HG03280 (cell line): Measurements from ENCODE around the gene CPNE5.

Experiments
- ATAC-seq: cut with Tn5 transposase; IDR thresholded peaks from one replicate; pipeline ENCODE4 v1.9.1; 2021; ENCODE audit warnings: mild to moderate bottlenecking, moderate library complexity; ENCODE audit not compliant: unreplicated experiment

CPNE5 gene

DNA sequence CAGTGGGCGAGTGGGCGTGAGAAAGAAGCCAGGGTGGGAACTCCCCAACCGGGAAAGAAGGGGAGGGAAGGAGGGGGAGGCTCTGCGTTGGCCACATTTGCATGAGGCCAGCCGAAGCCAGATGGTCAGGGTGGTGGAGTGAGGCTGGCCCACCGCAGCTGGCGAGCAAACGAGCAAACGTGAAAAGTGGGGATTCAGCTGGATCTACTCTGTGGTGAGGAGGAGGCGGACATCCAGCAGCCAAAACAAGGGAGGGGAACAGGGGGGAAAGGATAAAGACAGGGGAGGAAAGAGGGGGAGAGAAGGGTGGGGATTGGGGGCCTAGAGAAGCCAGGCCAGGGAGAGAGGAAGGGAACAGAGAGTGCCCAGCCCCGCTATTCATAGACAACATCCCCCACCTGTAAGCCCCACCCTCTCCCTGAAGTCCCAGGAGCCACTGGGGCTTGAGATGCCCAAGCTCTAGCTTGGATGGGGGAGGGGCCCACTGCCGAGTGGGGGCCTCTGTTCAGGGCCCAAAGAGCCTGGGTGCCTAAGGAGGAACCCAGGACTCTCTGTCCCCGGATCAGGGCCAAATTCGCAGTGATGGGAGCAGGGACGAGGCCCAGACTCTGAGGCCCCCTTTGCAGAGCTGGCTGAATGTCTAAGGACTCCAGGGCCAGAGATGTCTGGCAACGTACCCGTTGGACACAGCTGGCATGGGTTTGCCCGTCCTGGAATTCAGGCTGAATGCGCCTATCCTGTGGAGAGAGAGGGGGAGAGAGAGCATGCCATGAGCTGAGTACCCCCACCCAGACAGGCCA is 45.1 kb downstream of the CPNE5 start:
- ATAC-seq, result no peak

- no peak for ATAC-seq
Measured at GRCh38 chr6:36793296-36793912, 45.8 kb downstream of the CPNE5 start.

- no peak for ATAC-seq
Measured at GRCh38 chr6:36791521-36792135, 47.6 kb downstream of the CPNE5 start.

GRCh38 chr6:36791085-36791484 is 48.2 kb downstream of the CPNE5 start:
- ATAC-seq, result no peak

GRCh38 chr6:36788768-36789167 is 50.5 kb downstream of the CPNE5 start:
- ATAC-seq, result no peak

DNA sequence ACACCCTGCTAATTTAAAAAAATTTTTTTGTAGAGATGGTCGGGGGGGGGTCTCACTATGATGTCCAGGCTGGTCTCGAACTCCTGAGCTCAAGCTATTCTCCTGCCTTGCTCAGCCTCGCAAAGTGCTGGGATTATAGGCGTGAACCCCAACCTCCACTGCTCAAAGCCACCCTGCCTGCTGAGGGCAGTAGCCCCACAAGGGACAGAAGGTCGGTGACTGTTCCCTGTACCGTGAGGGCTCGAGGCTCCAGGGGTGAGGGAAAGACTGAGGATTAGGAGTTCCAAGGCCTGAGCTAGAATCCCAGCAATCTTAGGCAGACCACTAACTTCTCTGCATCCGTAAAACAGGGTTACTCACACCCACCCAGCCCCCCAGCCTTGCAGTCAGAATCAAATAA is 51.1 kb downstream of the CPNE5 start:
- no peak for ATAC-seq

DNA sequence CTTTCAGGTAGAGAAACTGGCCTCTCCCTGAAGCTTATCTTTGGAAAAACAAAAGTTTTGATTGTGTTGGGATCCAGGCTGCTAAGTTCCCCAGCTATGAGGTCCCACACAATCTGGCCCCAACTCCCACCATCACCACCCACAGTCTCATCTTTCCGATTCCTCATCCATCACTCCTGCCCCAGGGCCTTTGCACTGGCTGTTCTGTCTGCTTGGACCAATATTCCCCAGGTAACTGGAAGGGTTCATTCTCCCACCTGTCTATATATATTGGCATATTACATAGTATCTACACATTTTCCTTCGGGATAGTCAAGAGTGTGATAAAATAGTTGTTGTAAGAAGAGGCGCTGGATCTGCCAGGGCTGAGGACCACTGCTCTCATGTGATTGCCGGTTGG is 52.0 kb downstream of the CPNE5 start:
- no peak for ATAC-seq

GRCh38 chr6:36786055-36786675 is 53.1 kb downstream of the CPNE5 start:
- no peak for ATAC-seq

- no peak for ATAC-seq
Measured at GRCh38 chr6:36784376-36784636, 54.9 kb downstream of the CPNE5 start.

- no peak for ATAC-seq
Measured at GRCh38 chr6:36783603-36784375, 55.5 kb downstream of the CPNE5 start.

GRCh38 chr6:36781669-36782068 is 57.6 kb downstream of the CPNE5 start:
- no peak for ATAC-seq

- no peak for ATAC-seq
Measured at GRCh38 chr6:36780442-36781177, 58.6 kb downstream of the CPNE5 start.

DNA sequence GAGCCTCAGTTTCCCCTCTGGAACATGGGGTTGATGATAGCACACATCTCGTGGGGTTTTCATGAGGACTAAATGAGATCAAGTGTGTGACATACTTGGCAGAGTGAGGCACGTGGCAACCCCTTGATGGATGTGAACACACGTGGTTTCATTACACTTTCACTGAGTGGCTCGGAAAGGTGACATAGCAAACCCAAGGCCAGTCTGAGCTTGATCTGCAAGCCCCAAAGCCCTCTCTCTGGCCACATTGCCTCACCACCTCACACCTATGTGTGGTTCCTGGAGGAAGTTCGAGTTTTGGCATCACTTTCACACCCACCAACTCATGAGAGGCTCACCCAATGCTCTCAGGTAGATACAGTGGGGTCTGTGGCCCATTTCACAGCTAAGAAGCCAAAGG is 60.0 kb downstream of the CPNE5 start:
- ATAC-seq, result no peak

DNA sequence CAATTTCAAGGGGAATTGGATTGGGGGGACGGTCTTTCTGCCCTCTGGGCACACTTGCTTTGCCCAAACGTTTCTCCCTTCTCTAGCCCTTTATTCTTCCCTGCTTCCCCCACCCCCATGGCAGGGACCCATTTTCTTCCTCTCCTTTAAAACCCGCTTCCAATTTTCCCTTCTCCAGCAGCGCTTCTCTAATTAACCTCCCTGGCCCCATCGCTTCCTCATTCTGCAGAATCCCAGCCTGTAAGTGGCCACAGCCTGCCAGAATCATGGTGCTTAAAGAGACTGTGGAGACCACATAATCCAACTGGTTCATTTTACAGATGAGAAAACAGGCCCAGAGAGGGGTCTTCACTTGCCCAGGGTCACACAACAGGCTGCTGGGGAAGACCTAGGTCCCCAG is 61.4 kb downstream of the CPNE5 start:
- no peak for ATAC-seq

DNA sequence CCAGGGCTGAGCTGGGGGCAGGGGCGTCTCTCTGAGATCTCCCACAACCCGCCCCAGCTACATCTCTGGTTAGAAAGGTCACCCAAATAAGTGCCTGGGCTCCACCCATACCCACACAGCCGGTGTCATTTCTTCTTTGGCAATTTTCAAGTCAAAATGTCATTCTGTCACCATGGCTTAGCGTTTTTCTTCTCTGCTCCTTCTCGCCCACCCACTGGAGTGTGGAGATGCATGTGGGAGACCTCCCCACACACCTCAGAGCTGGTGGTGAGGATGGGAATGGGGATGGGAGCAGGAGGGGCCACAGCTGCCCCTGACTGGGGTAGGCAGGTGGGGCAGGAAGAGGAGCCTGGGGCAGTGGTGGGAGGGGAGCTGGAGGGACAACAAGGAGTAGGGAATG is 63.1 kb downstream of the CPNE5 start:
- ATAC-seq, result no peak

GRCh38 chr6:36774331-36774730 is 64.9 kb downstream of the CPNE5 start:
- no peak for ATAC-seq

DNA sequence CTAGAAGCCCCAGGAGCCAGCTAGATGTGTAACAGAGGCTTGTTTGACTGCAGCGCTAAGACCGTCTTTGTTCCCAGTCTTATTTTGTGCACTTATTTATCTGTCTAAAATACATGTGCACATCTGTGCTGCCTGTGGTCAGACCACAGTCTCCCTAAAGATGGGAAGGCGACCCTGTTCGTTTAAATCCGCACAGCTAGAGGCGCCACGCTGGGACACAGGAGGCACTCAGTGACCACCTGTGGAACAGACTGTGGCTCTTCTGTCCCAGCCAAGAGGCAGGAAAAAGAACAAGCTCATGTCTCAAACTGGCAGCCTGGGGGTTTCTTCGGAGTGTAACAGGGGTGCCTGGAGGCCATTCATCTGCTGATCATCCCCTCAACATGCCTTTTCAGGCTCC is 66.8 kb downstream of the CPNE5 start:
- no peak for ATAC-seq

- ATAC-seq, result no peak
Measured at GRCh38 chr6:36771145-36771544, 68.1 kb downstream of the CPNE5 start.

DNA sequence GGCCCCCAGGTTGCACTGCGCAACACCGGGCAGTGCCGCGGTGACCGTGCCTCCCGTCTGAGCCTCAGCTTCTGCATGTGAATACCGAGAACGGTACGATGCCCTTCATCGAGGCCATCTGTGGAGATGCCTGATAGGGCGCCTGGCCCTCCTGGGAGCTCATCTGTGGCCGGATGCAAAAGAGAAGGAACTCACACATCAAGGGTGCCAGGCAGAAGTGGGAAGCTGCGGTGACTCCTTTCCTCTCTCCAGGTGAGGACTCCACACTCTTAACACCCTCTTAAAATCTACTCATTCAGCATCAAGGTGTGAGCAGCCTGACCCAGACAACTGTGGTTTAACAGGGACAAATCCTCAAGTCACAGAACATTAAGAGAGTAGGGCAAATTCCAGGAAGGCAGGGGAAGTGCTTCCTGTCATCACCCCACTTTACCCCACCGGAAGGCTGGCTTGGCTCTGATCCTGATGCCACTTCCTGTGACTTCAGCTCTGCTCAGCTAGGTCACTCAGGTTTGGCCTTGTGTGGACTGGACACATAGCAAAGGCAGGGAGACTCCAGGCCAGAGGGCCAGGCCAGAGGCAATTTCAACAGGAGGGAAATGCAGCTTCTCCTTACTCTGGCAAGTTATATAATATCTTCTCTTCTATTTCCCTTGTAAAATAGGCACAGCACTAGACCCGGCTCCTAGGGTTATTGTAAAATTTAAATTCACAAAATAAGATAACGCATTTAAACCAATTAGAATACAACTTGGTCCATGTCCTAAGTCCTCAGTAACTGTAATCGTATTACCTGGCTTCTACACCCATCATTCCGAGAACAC is 69.4 kb downstream of the CPNE5 start:
- ATAC-seq, result no peak

- ATAC-seq, result no peak
Measured at GRCh38 chr6:36769183-36769675, 70.0 kb downstream of the CPNE5 start.
